AG10803 (cell line): ENCODE results near the gene MRPL52.
"Not testable (repeated sequence)": the region's sequence is repeated elsewhere in the genome, so short reads cannot be mapped to it uniquely, and the experiment has no call there.

ENCODE experiments used
- DNase-seq: peaks from one replicate; pipeline ENCODE4 v3.0.0; 2010; ENCODE audit warnings: low read depth
- H3K4me3 ChIP-seq: 2 replicates; pipeline ENCODE4 v1.5.1; 2011; ENCODE audit warnings: mild to moderate bottlenecking, low read length, control low read depth
- TF ChIP-seq, protein P1 (sequence below): conservative IDR thresholded peaks from 2 replicates; pipeline ENCODE4 v1.5.1; 2011; ENCODE audit warnings: mild to moderate bottlenecking, low read length, control low read depth, inconsistent platforms

Gene MRPL52

DNA sequence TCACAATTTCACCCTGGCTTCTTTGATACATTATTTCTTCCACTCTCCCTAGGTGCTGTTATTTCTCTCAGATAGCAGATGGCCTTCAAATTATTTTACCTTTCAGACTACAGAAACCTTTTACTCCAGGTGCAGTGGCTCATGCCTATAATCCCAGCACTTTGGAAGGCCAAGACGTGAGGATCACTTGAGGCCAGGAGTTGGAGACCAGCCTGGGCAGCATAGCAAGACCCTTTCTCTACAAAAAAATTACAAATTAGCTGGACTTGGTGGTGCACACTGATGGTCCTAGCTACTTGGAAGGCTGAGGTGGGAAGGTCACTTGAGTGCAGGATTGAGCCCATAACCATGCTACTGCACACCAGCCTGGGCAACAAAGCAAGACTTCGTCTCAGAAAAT is 37.5 kb upstream of the MRPL52 start:
- no peak overlapping the region for H3K4me3 ChIP-seq

DNA sequence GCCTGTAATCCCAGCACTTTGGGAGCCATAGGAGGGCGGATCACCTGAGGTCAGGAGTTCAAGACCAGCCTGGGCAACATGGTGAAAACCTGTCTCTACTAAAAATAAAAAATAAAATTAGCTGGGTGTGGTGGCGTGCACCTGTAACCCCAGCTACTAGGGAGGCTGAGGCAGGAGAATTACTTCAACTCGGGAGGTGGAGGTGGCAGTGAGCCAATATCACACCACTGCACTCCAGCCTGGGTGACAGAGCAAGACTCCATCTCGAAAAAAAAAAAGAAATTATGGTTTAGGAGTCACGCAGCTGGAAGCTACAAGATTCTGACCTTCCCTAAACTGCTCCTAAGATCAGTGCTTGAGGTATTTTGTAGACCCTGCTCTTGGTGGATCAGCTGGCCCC is 36.1 kb upstream of the MRPL52 start:
- not testable (repeated sequence) for H3K4me3 ChIP-seq, DNase-seq

More for the DNA sequence above, 37.5 kb upstream of the MRPL52 start:
- TF ChIP-seq, protein P1, sequence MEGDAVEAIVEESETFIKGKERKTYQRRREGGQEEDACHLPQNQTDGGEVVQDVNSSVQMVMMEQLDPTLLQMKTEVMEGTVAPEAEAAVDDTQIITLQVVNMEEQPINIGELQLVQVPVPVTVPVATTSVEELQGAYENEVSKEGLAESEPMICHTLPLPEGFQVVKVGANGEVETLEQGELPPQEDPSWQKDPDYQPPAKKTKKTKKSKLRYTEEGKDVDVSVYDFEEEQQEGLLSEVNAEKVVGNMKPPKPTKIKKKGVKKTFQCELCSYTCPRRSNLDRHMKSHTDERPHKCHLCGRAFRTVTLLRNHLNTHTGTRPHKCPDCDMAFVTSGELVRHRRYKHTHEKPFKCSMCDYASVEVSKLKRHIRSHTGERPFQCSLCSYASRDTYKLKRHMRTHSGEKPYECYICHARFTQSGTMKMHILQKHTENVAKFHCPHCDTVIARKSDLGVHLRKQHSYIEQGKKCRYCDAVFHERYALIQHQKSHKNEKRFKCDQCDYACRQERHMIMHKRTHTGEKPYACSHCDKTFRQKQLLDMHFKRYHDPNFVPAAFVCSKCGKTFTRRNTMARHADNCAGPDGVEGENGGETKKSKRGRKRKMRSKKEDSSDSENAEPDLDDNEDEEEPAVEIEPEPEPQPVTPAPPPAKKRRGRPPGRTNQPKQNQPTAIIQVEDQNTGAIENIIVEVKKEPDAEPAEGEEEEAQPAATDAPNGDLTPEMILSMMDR, result no peak
- DNase-seq, result no peak

DNA sequence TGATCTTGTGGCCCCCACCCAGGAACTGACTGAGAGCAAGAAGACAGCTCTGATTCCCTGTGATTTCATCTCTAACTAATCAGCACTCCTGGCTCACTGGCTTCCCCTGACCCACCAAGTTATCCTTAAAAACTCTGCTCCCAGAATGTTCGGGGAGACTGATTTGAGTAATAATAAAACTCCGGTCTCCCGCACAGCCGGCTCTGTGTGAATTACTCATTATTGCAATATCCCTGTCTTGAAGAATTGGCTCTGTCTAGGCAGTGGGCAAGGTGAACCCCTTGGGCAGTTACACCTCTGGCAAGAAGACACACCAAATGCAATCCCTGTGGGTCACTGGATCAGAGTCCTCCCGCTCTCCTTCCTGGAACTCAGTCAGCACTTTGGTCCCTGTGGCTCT is 35.7 kb upstream of the MRPL52 start:
- DNase-seq, result no peak

DNA sequence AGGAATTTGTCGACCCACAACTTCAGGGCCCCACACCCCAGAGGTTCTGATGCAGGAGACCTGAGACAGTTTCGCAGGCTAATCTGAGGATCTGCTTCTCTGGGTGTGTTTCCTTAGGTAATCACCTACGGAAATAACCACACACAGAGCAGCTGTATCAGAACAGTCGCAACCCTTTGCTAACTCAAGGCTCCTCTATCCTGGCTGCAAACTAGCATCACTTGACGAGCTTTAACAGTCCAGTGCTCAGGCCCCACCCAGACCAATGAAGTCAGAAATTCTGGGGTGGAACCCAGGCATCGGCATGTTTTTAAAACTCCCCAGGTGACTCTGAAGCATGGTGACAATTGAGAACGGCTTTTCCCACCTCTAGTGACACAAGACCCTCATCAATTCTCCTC is 35.1 kb upstream of the MRPL52 start:
- TF ChIP-seq, protein P1, result no peak
- DNase-seq, result no peak
- H3K4me3 ChIP-seq, result no peak overlapping the region

More for the DNA sequence above, 35.7 kb upstream of the MRPL52 start:
- H3K4me3 ChIP-seq, result no peak overlapping the region
- TF ChIP-seq, protein P1, result no peak

DNA sequence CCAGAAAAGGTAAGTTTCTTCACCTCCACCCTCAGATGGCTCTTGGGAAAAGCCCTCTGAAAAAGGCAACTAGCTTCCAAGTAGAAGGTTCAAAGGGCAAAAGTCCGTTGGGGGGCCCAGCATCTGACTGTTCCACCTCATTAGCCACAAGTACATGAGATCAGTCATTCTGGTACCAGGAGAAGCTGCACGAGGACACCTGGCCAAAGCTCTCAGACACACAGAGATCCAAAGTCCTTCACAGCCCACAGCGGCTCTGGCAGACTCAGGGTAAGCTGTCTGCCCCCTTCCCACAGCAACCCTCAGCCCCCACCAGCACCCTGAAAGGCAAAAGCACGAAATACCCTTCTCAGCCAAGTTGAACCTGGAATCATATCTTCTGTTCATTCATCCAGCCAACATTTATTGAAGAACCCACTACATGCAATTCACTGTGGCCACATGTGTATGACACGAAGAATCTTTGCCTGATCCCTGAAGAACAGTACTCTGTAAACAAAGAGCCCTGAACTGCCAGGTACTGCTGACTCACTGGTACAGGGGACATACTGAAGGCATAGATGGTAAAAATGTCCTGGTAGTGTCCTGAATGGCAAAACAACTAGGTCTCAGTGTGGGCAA is 33.5 kb upstream of the MRPL52 start:
- no peak overlapping the region for H3K4me3 ChIP-seq
- DNase-seq, result no peak
- TF ChIP-seq, protein P1, result no peak

DNA sequence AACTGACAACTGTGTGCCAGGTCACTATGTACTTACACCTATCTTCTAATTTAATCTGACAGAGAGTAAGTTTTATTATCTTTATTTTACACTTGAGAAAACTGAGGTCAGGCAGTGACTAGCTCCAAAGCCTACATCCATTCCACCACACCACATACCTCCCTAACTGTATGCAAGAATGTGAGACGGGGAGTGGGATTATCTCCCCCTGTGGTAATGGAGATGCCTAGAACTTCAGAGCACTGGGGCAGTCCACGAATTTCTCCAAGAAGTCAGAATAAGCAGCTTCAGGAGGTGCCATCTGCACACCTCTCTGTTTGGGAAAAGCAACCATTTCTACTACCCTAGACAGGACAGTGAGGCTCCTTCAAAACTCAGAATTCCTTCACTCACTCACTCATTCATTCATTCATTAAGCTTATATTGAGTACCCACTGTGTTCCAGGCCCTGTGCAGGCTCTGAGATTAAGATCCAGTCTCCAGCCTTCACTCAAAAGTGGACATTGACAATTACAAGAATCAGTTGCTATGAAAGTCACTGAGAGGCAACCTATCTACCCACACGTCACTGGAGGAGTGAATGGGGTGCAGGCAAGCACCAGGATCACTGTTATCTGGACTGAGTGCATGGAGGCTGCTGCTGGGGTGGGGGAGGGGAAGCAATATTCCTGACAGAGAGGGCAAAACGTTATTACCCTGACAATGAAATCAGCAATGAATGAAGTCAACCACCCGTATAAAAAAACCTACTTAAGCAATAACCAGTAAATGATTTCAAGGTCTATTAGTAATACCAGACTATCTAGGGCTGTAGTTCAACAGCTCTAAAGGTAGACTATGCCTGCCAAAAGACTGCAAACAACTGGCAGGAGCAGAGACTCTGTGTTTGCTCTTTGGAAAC is 32.4 kb upstream of the MRPL52 start:
- no peak overlapping the region for H3K4me3 ChIP-seq
- TF ChIP-seq, protein P1, result no peak
- DNase-seq, result no peak

DNA sequence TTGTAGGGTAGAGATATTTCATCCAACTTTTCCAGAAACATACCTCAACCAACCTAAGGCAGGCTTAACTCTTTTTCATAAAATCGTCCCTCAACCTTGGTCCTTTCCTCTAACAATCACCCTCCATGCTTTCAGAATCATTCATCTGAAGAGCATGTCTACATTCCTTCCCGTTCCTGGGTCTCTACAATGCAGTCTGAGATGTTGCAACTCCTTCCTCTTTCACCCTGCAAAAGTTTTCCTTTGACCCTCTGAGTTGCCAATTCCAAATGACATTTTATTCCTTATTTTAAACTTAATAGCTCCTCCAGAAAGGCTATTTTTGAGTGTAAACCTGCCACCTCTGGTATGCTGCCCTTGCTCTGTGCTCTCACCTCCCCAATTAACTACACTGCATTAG is 31.2 kb upstream of the MRPL52 start:
- DNase-seq, result no peak
- TF ChIP-seq, protein P1, result no peak
- H3K4me3 ChIP-seq, result no peak overlapping the region
